LNCAP (cell line): ENCODE measurements around the gene LGALS8.

Experiments
- TF ChIP-seq, protein P1 (sequence below): fragments of 450-650 bp; IDR thresholded peaks from 2 replicates; pipeline ENCODE4 v1.5.1; 2017; ENCODE audit warnings: mild to moderate bottlenecking

LGALS8 gene

DNA sequence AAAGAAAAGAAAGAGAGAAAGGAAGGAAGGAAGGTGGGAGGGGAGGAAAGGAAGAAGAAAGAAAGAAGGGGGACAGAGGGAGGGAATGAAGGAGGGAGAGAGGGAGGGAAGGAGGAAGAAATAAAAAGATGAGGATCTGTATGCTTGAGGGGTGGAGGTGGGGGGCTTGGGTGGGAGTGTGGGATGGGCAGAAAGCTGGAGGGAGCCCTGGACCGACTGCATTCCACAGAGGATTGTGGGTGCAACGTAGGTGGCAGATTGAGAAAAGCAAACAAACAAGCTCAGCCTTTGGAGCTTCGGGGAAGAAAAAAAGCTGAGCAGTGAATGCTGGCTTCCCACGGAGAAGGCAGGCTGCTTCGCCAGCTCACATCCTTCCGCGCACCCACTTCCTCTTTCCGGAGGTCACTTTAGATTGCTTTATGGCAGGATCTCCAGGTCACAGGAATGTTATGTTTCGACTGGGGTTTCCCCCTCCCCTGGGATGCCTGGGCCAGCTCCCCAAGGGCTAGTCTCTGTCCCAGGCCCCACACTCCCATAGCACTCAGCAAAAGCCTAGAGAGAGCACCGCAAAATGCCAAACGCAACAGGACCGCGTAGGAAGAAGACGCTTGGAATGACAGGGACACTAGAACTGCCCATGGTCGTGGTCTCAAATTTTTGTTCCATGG is 20.7 kb upstream of the LGALS8 start:
- TF ChIP-seq, protein P1, sequence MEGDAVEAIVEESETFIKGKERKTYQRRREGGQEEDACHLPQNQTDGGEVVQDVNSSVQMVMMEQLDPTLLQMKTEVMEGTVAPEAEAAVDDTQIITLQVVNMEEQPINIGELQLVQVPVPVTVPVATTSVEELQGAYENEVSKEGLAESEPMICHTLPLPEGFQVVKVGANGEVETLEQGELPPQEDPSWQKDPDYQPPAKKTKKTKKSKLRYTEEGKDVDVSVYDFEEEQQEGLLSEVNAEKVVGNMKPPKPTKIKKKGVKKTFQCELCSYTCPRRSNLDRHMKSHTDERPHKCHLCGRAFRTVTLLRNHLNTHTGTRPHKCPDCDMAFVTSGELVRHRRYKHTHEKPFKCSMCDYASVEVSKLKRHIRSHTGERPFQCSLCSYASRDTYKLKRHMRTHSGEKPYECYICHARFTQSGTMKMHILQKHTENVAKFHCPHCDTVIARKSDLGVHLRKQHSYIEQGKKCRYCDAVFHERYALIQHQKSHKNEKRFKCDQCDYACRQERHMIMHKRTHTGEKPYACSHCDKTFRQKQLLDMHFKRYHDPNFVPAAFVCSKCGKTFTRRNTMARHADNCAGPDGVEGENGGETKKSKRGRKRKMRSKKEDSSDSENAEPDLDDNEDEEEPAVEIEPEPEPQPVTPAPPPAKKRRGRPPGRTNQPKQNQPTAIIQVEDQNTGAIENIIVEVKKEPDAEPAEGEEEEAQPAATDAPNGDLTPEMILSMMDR: no peak

DNA sequence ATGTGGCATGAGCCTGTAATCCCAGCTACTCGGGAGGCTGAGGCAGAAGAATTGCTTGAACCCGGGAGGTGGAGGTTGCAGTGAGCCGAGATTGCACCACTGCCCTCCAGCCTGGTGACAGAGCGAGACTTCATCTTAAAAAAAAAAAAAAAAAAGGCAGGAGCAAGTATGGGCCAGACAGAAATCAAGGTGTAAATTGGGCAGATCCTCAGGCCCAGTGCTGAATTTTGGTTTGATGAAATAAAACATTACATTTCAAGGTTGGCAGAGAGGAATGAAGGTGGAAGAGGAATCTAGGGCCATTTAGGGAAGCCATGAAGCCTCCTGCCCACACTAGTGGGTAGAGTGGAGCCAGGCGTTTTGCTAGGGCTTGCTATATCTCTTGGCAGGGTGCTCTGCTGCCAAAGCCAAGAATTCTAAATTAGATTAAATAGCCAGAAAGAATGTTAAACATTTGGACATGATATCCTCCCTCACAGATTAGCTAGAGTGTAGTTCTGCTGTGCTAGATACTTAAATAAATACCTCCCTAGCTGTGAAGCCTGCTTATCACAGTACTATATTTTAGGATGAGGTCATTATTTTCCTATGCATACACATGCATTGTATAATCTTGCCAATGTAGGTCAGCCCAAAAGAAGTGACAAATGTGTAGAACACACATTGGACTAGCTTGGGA is 16.6 kb upstream of the LGALS8 start:
- TF ChIP-seq, protein P1: no peak

DNA sequence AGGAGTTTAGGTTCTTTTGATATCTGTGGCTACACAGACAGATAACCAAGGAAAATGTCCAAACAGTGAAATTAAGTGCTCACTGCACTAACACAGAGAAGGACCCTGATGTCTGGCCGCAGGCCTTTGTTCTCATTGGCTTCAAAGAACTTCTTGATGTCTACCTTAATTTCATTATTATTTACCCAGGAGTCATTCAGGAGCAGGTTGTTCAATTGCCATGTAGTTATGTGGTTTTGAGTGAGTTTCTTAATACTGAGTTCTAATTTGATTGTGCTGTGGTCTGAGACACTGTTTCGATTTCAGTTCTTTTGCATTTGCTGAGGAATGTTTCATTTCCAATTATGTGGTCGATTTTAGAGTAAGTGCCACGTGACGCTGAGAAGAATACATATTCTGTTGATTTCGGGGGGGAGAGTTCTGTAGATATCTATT is 15.2 kb upstream of the LGALS8 start:
- TF ChIP-seq, protein P1: no peak

DNA sequence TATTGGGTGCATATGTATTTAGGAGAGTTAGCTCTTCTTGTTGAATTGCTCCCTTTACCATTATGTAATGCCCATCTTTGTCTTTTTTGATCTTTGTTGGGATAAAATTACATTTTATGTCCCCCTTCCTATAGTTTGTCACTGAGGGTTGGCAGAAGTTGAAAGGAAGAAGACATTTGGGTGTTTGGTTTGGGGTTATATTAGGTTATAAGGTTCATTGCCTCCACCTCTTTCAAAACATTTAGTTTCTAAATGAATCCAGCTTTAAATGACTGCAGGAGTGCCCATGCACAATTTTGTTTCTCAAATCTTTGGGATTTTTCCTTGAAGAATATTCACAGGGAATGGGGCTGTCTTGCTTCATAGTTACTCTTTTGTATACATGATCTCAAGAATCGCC is 14.6 kb upstream of the LGALS8 start:
- TF ChIP-seq, protein P1: no peak

DNA sequence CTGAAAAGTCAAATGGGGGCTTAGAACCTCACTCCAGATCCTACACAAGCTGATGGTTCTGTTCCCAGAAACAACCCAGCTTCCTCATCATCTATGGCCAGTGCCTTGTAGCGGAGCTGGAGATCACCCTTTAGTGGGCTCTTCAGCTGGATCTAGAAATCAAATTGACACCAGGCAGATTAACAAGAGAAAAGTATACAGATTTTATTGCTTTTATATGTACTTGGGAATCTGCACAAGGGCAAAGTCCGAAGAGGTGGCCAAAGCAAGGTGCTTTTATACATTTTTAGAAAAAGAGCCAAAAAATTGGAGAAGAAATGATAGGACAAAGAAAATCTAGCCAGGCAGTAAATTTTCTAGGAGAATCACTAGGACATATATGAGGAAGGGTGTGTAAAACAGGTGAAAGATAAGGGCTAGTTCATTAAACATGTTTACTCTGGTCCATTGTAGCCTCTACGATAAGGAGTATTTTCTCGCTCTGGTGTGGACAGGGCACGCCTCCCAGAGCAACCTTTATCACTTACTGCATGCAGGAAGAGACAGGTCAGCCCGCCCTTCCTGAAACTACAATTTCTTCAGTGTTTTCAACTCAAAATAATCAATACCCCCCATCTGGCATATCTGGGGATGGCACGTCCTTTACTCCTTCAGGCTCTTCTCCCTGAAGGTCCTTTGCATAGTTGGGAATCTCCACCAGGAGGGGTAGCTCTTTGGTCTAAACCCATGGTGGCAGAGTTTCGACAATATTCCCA is 14.0 kb upstream of the LGALS8 start:
- TF ChIP-seq, protein P1: no peak

DNA sequence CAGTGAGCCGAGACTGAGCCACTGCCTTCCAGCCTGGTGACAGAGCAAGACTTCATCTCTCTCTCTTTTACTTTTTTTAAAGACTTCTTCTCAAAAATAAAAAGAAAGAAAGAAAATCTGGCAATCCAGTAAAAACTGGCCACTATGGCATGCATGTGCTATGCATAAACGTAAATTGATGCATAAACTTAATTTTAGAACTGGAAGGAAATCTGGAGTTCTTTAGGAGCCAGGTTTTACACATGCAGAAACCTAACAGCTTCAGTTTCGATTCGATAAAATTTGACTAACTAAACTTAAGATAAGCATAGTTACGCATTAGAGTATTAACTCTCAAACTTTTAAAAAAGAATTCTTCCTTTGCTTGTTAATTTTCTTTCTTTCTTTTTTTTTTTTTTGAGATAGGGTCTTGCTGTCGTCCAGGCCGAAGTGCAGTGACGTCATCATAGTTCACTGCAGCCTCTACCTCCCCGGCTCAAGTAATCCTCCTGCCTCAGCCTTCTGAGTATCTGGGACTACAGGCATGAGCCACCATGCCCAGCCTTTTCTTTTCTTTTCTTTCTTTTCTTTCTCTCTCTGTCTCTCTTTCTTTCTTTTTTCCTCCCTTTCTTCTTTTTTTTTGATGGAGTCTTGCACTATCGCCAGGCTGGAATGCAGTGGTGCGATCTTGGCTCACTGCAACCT is 11.9 kb upstream of the LGALS8 start:
- TF ChIP-seq, protein P1: no peak

DNA sequence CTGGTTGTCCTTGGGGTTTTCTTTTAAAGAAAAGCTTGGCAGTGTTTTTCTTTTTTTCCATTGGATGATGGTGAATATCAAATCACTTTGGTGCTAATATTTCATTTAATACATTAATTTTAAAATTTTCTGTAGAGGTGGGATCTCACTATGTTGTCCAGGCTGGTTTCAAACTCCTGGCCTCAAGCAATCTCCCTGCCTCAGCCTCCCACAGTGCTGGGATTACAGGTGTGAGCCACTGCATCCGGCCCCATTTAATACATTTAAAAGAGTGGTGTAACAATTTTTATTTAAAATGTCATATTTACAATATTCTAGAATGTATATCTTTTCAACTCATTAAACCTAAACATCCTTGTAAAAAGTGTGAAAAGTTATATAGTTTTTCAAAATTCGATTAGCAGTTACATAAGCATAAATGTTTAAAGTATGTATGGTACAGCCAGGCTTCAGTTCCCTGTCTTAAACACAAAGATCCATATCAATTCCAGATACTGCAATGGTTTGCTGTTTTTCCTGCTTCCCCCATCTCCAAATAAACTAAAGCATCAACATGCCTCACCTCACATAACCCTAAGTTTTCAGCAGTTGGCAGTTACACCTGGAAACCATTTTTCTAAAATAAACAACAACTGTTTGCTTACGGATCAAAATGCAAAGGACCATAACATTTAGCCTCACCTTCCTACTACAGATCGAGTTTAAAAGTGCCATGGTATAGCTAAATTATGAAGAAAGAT is 8.9 kb upstream of the LGALS8 start:
- TF ChIP-seq, protein P1: no peak
